ENCODE results near the gene ADCY9. TPM values are rescaled to one million over a fixed set of nuclear protein-coding genes. Genes with fewer than 3 reads are reported as not detected.
A peak's percentile ranks its signal among the peaks of the same experiment; 100 is the strongest.

Gene ADCY9
- total and polyA plus RNA-seq, 5 donors = 13.0 to 31.4 (median 27.0) TPM

GRCh38 chr16:4010225-4011158, 105.8 kb downstream of the ADCY9 start:
- ATAC-seq (peak in 1 of 2 donors; percentile 10), DNase-seq (peak in 1 of 3 donors; percentile 53)
- no peak overlapping the region for H3K27ac ChIP-seq (ENCODE audit: low read length)
- no peaks in the 10 kb centered on the region for H3K4me1 ChIP-seq (ENCODE audit: control insufficient read depth, insufficient read depth, low read length)
- intact Hi-C loops (cut with DNase I) = no loop called here
- H3K27me3 ChIP-seq (ENCODE audit: control insufficient read depth, insufficient read depth) = no peaks in the 10 kb centered on the region
- H3K9me3 ChIP-seq (ENCODE audit: control insufficient read depth, low read length) = no peaks in the 10 kb centered on the region
- WGBS = 78% methylated on average over 32 of the region's 32 CpGs
- no peak overlapping the region for H3K4me3 ChIP-seq (ENCODE audit: low read length)

- Histone ChIP-seq H3K4me1 (ENCODE audit: control insufficient read depth, insufficient read depth, low read length) (no peaks in the 10 kb centered on the region), H3K27me3 (ENCODE audit: control insufficient read depth, insufficient read depth) (no peaks in the 10 kb centered on the region), H3K9me3 (ENCODE audit: control insufficient read depth, low read length) (no peaks in the 10 kb centered on the region), H3K27ac (ENCODE audit: low read length) (no peak overlapping the region), H3K4me3 (ENCODE audit: low read length) (no peak overlapping the region)
- ATAC-seq = no peak
- WGBS = 97% methylated on average over 6 of the region's 6 CpGs
- DNase-seq = peak in 1 of 3 donors; percentile 3
- intact Hi-C loops (cut with DNase I) = no loop called here
These were observed 107.1 kb downstream of the ADCY9 start for GRCh38 chr16:4009177-4009576.

- Histone ChIP-seq H3K27me3 (ENCODE audit: control insufficient read depth, insufficient read depth) (no peaks in the 10 kb centered on the region), H3K4me3 (ENCODE audit: low read length) (no peak overlapping the region), H3K4me1 (ENCODE audit: control insufficient read depth, insufficient read depth, low read length) (no peaks in the 10 kb centered on the region), H3K27ac (ENCODE audit: low read length) (no peak overlapping the region), H3K9me3 (ENCODE audit: control insufficient read depth, low read length) (no peaks in the 10 kb centered on the region)
- no peak for DNase-seq
- ATAC-seq = no peak
- intact Hi-C loops (cut with DNase I) = no loop called here
- 84% methylated on average over 5 of the region's 5 CpGs for WGBS
These were observed 108.1 kb downstream of the ADCY9 start for GRCh38 chr16:4008116-4008515.

- Histone ChIP-seq H3K4me1 (ENCODE audit: control insufficient read depth, insufficient read depth, low read length) (no peaks in the 10 kb centered on the region), H3K27ac (ENCODE audit: low read length) (no peak overlapping the region), H3K9me3 (ENCODE audit: control insufficient read depth, low read length) (no peaks in the 10 kb centered on the region), H3K27me3 (ENCODE audit: control insufficient read depth, insufficient read depth) (no peaks in the 10 kb centered on the region), H3K4me3 (ENCODE audit: low read length) (no peak overlapping the region)
- intact Hi-C loops (cut with DNase I) = no loop called here
- peak in 1 of 3 donors; percentile 14 for DNase-seq
- WGBS = 95% methylated on average over 12 of the region's 12 CpGs
- ATAC-seq = no peak
These were observed 109.7 kb downstream of the ADCY9 start for GRCh38 chr16:4006397-4006999.

GRCh38 chr16:4005731-4006130, 110.5 kb downstream of the ADCY9 start:
- Histone ChIP-seq H3K4me3 (ENCODE audit: low read length) (no peak overlapping the region), H3K4me1 (ENCODE audit: control insufficient read depth, insufficient read depth, low read length) (no peaks in the 10 kb centered on the region), H3K27ac (ENCODE audit: low read length) (no peak overlapping the region), H3K9me3 (ENCODE audit: control insufficient read depth, low read length) (no peaks in the 10 kb centered on the region), H3K27me3 (ENCODE audit: control insufficient read depth, insufficient read depth) (no peaks in the 10 kb centered on the region)
- ATAC-seq (no peak), DNase-seq (peak in 1 of 3 donors; percentile 13)
- intact Hi-C loops (cut with DNase I) = no loop called here
- 91% methylated on average over 13 of the region's 13 CpGs for WGBS

- H3K27ac ChIP-seq (ENCODE audit: low read length) = no peak overlapping the region
- no peaks in the 10 kb centered on the region for H3K27me3 ChIP-seq (ENCODE audit: control insufficient read depth, insufficient read depth)
- no peak overlapping the region for H3K4me3 ChIP-seq (ENCODE audit: low read length)
- no peaks in the 10 kb centered on the region for H3K4me1 ChIP-seq (ENCODE audit: control insufficient read depth, insufficient read depth, low read length)
- DNase-seq = peak in 1 of 3 donors; percentile 9
- intact Hi-C loops (cut with DNase I) = no loop called here
- H3K9me3 ChIP-seq (ENCODE audit: control insufficient read depth, low read length) = no peaks in the 10 kb centered on the region
- no peak for ATAC-seq
- WGBS = 89% methylated on average over 9 of the region's 9 CpGs
These were observed 111.0 kb downstream of the ADCY9 start for GRCh38 chr16:4005281-4005680.

GRCh38 chr16:4004206-4004605, 112.0 kb downstream of the ADCY9 start:
- intact Hi-C loops (cut with DNase I) = no loop called here
- peak in 1 of 3 donors; percentile 1 for DNase-seq
- Histone ChIP-seq H3K4me1 (ENCODE audit: control insufficient read depth, insufficient read depth, low read length) (no peaks in the 10 kb centered on the region), H3K4me3 (ENCODE audit: low read length) (no peak overlapping the region), H3K27ac (ENCODE audit: low read length) (no peak overlapping the region), H3K9me3 (ENCODE audit: control insufficient read depth, low read length) (no peaks in the 10 kb centered on the region), H3K27me3 (ENCODE audit: control insufficient read depth, insufficient read depth) (no peaks in the 10 kb centered on the region)
- no peak for ATAC-seq
- 86% methylated on average over 7 of the region's 7 CpGs for WGBS

- Histone ChIP-seq H3K4me1 (ENCODE audit: control insufficient read depth, insufficient read depth, low read length) (no peaks in the 10 kb centered on the region), H3K9me3 (ENCODE audit: control insufficient read depth, low read length) (no peaks in the 10 kb centered on the region), H3K27me3 (ENCODE audit: control insufficient read depth, insufficient read depth) (no peaks in the 10 kb centered on the region), H3K27ac (ENCODE audit: low read length) (no peak overlapping the region), H3K4me3 (ENCODE audit: low read length) (no peak overlapping the region)
- peak in 1 of 3 donors; percentile 17 for DNase-seq
- WGBS = 93% methylated on average over 11 of the region's 11 CpGs
- intact Hi-C loops (cut with DNase I) = no loop called here
- no peak for ATAC-seq
These were observed 112.7 kb downstream of the ADCY9 start for GRCh38 chr16:4003576-4003975.

GRCh38 chr16:4003166-4003565, 113.1 kb downstream of the ADCY9 start:
- Histone ChIP-seq H3K9me3 (ENCODE audit: control insufficient read depth, low read length) (no peaks in the 10 kb centered on the region), H3K27ac (ENCODE audit: low read length) (no peak overlapping the region), H3K27me3 (ENCODE audit: control insufficient read depth, insufficient read depth) (no peaks in the 10 kb centered on the region), H3K4me1 (ENCODE audit: control insufficient read depth, insufficient read depth, low read length) (no peaks in the 10 kb centered on the region), H3K4me3 (ENCODE audit: low read length) (no peak overlapping the region)
- peak in 2 of 3 donors; percentile 29 to 50 for DNase-seq
- no peak for ATAC-seq
- 68% methylated on average over 19 of the region's 19 CpGs for WGBS
- intact Hi-C loops (cut with DNase I) = no loop called here

- no peak for DNase-seq
- Histone ChIP-seq H3K4me3 (ENCODE audit: low read length) (no peak overlapping the region), H3K4me1 (ENCODE audit: control insufficient read depth, insufficient read depth, low read length) (no peaks in the 10 kb centered on the region), H3K9me3 (ENCODE audit: control insufficient read depth, low read length) (no peaks in the 10 kb centered on the region), H3K27ac (ENCODE audit: low read length) (no peak overlapping the region), H3K27me3 (ENCODE audit: control insufficient read depth, insufficient read depth) (no peaks in the 10 kb centered on the region)
- WGBS = 91% methylated on average over 2 of the region's 2 CpGs
- intact Hi-C loops (cut with DNase I) = no loop called here
- no peak for ATAC-seq
These were observed 114.1 kb downstream of the ADCY9 start for GRCh38 chr16:4002121-4002520.
